MM.1S (cell line): ENCODE data around the gene MBOAT1.

ENCODE experiments used
- EZH2 ChIP-seq: fragments of 300-600 bp; sonication (generic); optimal IDR thresholded peaks from 2 replicates; pipeline ENCODE3; 2017; ENCODE audit warnings: low read depth, mild to moderate bottlenecking, antibody characterized with exemption, low read length, mixed read lengths
- EZH2phosphoT487 ChIP-seq: fragments of 300-600 bp; sonication (generic); IDR thresholded peaks from 2 replicates; pipeline ENCODE4 v1.6.1; 2018; ENCODE audit warnings: antibody characterized with exemption, low read length
- TF ChIP-seq, protein P1 (sequence below): fragments of 300-600 bp; sonication (generic); IDR thresholded peaks from 2 replicates; pipeline ENCODE4 v1.5.1; 2016; ENCODE audit warnings: antibody characterized with exemption, low read length, mixed read lengths

DNA sequence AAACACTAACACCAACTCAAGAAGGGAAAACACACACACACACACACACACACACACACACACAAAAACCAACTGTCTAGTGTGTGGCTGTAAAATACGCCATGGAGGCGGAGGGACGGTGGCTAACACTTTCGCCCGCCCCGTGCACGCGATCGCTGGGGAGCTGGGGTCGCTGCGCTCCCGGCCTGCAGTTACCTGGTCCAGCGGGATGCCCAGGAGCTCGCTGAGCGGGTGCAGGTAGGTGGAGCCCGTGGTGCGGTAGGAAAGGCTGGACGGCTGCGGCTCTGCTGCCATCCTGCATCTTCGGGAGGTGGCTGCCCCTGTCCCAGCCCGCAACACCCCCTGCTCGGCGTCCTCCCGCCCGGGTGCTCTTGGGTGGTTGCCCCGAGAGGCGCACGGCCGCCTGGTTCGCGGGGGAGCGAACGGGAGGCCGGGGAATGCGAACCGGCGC is 303 bp downstream of the MBOAT1 start:
- TF ChIP-seq, protein P1, sequence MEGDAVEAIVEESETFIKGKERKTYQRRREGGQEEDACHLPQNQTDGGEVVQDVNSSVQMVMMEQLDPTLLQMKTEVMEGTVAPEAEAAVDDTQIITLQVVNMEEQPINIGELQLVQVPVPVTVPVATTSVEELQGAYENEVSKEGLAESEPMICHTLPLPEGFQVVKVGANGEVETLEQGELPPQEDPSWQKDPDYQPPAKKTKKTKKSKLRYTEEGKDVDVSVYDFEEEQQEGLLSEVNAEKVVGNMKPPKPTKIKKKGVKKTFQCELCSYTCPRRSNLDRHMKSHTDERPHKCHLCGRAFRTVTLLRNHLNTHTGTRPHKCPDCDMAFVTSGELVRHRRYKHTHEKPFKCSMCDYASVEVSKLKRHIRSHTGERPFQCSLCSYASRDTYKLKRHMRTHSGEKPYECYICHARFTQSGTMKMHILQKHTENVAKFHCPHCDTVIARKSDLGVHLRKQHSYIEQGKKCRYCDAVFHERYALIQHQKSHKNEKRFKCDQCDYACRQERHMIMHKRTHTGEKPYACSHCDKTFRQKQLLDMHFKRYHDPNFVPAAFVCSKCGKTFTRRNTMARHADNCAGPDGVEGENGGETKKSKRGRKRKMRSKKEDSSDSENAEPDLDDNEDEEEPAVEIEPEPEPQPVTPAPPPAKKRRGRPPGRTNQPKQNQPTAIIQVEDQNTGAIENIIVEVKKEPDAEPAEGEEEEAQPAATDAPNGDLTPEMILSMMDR = no peak; the same call in 1 of the 2 replicates
- TF ChIP-seq EZH2 (no peak), EZH2phosphoT487 (no peak)
